ENCODE measurements around the gene ITGB8. TPM values are rescaled to one million over a fixed set of nuclear protein-coding genes. Genes with fewer than 3 reads are reported as not detected.
A peak's percentile ranks its signal among the peaks of the same experiment; 100 is the strongest.
"Not testable (repeated sequence)": the region's sequence is repeated elsewhere in the genome, so short reads cannot be mapped to it uniquely, and the experiment has no call there.

Gene ITGB8
- total RNA-seq, 1 donor from 2014 or later = 23.3 TPM

GRCh38 chr7:20383351-20383750, 52.7 kb downstream of the ITGB8 start:
- peaks cover 33% of the 10 kb centered on the region for H3K36me3 Mint-ChIP-seq
- no peak overlapping the region for H3K4me3 Mint-ChIP-seq
- no peak for DNase-seq (ENCODE audit: extremely low spot score, unreplicated experiment)
- no peaks in the 10 kb centered on the region for H3K9me3 Mint-ChIP-seq
- no peak overlapping the region for H3K27ac Mint-ChIP-seq
- peaks cover 9% of the 10 kb centered on the region for H3K4me1 Mint-ChIP-seq (ENCODE audit: unreplicated experiment)
- no peak for TF ChIP-seq CTCF (conservative IDR thresholded peaks at IDR 0.05)
- H3K27me3 Mint-ChIP-seq = no peaks in the 10 kb centered on the region

- Mint-ChIP-seq H3K36me3 (peaks cover 33% of the 10 kb centered on the region), H3K27ac (peak overlapping the region; percentile 70), H3K4me3 (no peak overlapping the region), H3K4me1 (ENCODE audit: unreplicated experiment) (peaks cover 9% of the 10 kb centered on the region), H3K9me3 (no peaks in the 10 kb centered on the region), H3K27me3 (no peaks in the 10 kb centered on the region)
- DNase-seq (ENCODE audit: extremely low spot score, unreplicated experiment) = no peak
- no peak for TF ChIP-seq CTCF (conservative IDR thresholded peaks at IDR 0.05)
Observed at GRCh38 chr7:20385126-20385525, 54.4 kb downstream of the ITGB8 start.

- peaks cover 9% of the 10 kb centered on the region for H3K4me1 Mint-ChIP-seq (ENCODE audit: unreplicated experiment)
- no peak for TF ChIP-seq CTCF (conservative IDR thresholded peaks at IDR 0.05)
- H3K36me3 Mint-ChIP-seq = peaks cover 20% of the 10 kb centered on the region
- no peaks in the 10 kb centered on the region for H3K27me3 Mint-ChIP-seq
- no peak overlapping the region for H3K27ac Mint-ChIP-seq
- no peaks in the 10 kb centered on the region for H3K9me3 Mint-ChIP-seq
- H3K4me3 Mint-ChIP-seq = no peak overlapping the region
- DNase-seq (ENCODE audit: extremely low spot score, unreplicated experiment) = no peak
Observed at GRCh38 chr7:20388084-20388483, 57.4 kb downstream of the ITGB8 start.

- H3K9me3 Mint-ChIP-seq; H3K27me3 Mint-ChIP-seq; H3K4me1 Mint-ChIP-seq (ENCODE audit: unreplicated experiment); H3K4me3 Mint-ChIP-seq; DNase-seq (ENCODE audit: extremely low spot score, unreplicated experiment); H3K27ac Mint-ChIP-seq: not testable (repeated sequence)
- peaks cover 17% of the 10 kb centered on the region for H3K36me3 Mint-ChIP-seq
Observed at GRCh38 chr7:20389192-20389591, 58.5 kb downstream of the ITGB8 start.

- Mint-ChIP-seq H3K9me3 (no peaks in the 10 kb centered on the region), H3K27me3 (no peaks in the 10 kb centered on the region), H3K4me1 (ENCODE audit: unreplicated experiment) (peaks cover 2% of the 10 kb centered on the region), H3K36me3 (peaks cover 18% of the 10 kb centered on the region), H3K27ac (no peak overlapping the region), H3K4me3 (no peak overlapping the region)
- no peak for TF ChIP-seq CTCF (conservative IDR thresholded peaks at IDR 0.05)
- DNase-seq (ENCODE audit: extremely low spot score, unreplicated experiment) = no peak
Observed at GRCh38 chr7:20393021-20393610, 62.4 kb downstream of the ITGB8 start.

GRCh38 chr7:20393616-20394015, 62.9 kb downstream of the ITGB8 start:
- H3K4me1 Mint-ChIP-seq (ENCODE audit: unreplicated experiment) = no peaks in the 10 kb centered on the region
- H3K27me3 Mint-ChIP-seq = no peaks in the 10 kb centered on the region
- no peak overlapping the region for H3K4me3 Mint-ChIP-seq
- peaks cover 18% of the 10 kb centered on the region for H3K36me3 Mint-ChIP-seq
- no peak overlapping the region for H3K27ac Mint-ChIP-seq
- no peak for DNase-seq (ENCODE audit: extremely low spot score, unreplicated experiment)
- no peaks in the 10 kb centered on the region for H3K9me3 Mint-ChIP-seq
- TF ChIP-seq CTCF (conservative IDR thresholded peaks at IDR 0.05) = no peak
